GM18909 (cell line): ENCODE results near the gene ABCA7.
A peak's percentile ranks its signal among the peaks of the same experiment; 100 is the strongest.

Experiments used
- ATAC-seq: cut with Tn5 transposase; IDR thresholded peaks from one replicate; pipeline ENCODE4 v1.9.1; 2021; ENCODE audit warnings: mild to moderate bottlenecking; ENCODE audit not compliant: unreplicated experiment, poor library complexity

The ABCA7 gene

DNA sequence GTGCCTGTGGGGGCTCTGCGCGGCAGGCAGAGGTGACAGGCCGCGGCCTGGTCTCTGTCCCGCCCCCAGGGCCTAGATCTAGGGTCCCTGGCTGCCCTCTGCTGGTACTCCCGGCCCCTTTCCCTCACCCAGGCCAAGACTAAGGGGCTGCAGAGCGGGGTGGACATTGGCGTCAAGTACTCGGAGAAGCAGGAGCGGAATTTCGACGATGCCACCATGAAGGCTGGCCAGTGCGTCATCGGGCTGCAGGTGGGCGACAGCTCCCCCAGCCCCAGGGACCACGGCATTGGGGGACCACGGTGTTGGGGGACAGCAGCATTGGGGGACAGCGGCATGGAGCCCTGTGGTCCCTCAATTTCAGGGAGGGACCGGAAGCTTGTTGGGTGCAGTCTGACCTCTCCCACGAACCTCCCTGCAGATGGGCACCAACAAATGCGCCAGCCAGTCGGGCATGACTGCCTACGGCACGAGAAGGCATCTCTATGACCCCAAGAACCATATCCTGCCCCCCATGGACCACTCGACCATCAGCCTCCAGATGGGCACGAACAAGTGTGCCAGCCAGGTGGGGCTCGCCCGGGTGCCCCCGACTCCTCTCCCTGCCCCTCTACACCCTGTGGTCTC lies 3.8 kb upstream of the ABCA7 start:
- no peak for ATAC-seq

- ATAC-seq = peak; percentile 4
These were observed 2.3 kb upstream of the ABCA7 start for GRCh38 chr19:1037621-1038064.

GRCh38 chr19:1038978-1039645 lies 795 bp upstream of the ABCA7 start:
- no peak for ATAC-seq

DNA sequence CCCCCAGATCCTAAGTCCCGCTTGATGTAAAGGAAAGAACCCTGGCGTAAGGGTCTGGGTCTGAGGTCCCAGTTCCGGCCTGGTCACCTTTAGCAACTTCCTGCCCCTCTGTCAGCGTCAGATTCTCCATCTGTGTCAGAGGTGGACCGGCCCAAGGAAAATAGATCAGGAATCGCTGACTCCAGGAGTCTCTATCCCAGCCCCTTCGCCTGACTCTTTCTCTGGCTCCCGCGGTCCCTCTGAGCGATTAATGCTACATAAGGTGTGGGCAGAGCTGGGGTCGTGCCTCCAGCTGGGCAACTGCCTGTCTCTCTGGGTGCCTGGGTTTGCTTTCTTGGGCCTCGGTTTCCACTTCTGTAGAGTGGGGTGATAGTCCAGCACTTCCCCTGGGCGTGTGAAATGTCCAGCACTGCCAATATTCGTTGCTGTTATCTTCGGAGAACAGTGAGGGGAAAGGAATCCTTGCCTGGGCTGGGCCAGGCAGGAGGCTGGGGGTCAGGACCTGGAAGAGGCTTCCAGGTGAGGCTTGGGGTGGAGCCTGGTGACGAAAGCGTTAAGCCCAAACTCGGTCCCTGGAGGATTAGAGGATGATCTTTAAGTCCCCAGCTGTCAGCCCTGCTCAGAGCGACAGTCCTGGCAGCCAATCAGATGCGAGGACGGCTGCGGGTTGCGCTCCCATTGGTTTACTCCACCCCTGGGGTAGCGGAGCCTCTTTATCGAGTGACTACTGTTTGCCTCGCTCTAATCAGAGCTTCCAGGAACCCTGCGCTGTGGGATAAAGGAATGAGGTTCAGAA lies 767 bp downstream of the ABCA7 start:
- peak; percentile 43 for ATAC-seq

DNA sequence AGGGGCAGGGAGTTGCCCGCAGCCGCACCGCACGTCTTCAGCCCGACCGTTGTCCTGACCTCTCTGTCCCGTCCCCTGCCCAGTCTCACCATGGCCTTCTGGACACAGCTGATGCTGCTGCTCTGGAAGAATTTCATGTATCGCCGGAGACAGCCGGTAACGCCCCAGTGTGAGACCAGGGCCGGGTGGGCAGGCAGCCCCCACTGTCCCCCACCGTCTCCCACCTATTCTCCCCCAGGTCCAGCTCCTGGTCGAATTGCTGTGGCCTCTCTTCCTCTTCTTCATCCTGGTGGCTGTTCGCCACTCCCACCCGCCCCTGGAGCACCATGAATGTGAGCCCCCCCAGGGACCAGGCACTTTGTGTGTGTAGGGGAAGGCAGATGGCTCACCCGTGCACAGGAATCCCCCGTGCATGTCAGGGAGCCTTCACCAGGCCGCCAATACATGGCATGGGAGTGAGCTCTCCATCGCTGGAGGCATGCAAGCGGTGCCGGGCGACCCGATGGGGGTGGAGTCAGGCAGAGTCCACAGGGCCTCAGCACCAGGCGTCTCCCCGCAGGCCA lies 1.4 kb downstream of the ABCA7 start:
- no peak for ATAC-seq

DNA sequence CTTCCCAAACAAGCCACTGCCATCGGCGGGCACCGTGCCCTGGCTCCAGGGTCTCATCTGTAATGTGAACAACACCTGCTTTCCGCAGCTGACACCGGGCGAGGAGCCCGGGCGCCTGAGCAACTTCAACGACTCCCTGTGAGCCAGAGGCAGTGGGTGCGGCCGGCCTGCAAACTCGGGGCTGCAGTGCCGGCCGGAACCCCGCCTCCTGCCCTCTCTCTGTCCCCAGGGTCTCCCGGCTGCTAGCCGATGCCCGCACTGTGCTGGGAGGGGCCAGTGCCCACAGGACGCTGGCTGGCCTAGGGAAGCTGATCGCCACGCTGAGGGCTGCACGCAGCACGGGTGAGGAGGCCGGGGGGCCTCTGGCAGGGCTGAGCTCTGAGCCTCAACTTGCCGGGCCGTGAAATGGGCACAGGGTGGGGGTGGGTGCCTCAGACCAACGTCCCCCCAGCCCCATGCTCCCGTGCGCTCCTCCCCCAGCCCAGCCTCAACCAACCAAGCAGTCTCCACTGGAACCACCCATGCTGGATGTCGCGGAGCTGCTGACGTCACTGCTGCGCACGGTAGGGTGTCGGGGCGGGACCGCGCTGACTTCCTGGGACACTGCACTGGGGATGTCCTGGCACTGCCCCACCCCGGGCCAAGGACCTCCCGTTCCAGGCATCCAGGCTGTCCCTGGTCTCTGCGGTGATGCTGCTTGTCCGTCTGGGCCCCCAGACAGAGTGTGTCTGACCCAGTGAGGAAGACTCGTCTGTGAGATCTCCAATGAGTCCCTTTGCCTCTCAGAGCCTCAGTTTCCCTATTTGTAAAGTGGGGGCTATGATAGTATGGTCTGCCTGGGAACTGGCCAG lies 2.2 kb downstream of the ABCA7 start:
- ATAC-seq = no peak

GRCh38 chr19:1042689-1043511 lies 3.0 kb downstream of the ABCA7 start:
- no peak for ATAC-seq

- no peak for ATAC-seq
These were observed 5.3 kb downstream of the ABCA7 start for GRCh38 chr19:1045247-1045603.

DNA sequence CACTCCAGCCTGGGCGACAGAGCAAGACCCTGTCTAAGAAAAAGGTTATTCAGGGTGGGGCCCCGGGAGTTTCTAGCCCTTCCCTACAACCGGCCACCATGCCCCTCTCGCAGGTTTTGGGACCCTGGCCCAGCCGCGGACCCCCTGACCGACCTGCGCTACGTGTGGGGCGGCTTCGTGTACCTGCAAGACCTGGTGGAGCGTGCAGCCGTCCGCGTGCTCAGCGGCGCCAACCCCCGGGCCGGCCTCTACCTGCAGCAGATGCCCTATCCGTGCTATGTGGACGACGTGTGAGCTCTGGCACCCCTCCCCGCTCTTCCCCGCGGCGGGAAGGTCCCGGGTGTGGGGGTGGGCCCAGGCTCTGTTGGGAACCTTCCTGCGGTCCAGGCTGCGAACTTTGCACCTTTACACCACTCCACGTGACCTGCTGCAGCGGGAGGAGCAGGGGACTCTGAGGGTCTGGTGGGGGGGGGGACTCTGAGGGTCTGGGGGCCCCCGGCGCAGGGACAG lies 6.3 kb downstream of the ABCA7 start:
- ATAC-seq = no peak

GRCh38 chr19:1046836-1047695 lies 7.2 kb downstream of the ABCA7 start:
- no peak for ATAC-seq

GRCh38 chr19:1047696-1048147 lies 7.8 kb downstream of the ABCA7 start:
- no peak for ATAC-seq

DNA sequence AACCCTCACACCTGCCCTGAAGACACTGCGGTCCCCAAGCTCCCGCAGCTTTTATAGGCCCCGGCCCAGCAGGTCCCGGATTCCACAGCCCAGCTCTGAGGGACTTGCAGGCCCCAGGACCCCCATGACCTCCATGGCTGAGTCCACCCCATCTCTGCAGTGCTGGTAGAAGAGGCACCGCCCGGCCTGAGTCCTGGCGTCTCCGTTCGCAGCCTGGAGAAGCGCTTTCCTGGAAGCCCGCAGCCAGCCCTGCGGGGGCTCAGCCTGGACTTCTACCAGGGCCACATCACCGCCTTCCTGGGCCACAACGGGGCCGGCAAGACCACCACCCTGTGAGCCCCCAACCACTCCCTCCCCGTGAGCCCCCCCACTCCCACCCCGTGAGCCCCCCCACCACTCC lies 9.2 kb downstream of the ABCA7 start:
- ATAC-seq = no peak

GRCh38 chr19:1049800-1050199 lies 9.9 kb downstream of the ABCA7 start:
- ATAC-seq = no peak

GRCh38 chr19:1050989-1051788 lies 11.3 kb downstream of the ABCA7 start:
- no peak for ATAC-seq

- no peak for ATAC-seq
These were observed 11.9 kb downstream of the ABCA7 start for GRCh38 chr19:1051791-1052190.

- ATAC-seq = no peak
These were observed 12.6 kb downstream of the ABCA7 start for GRCh38 chr19:1052349-1052975.
